SH-SY5Y (cell line): Measurements from ENCODE around the gene ALDH7A1.

ENCODE experiments used
- GATA2 ChIP-seq: IDR thresholded peaks from 2 replicates; pipeline ENCODE4 v1.6.1; 2011; ENCODE audit warnings: mild to moderate bottlenecking, low read depth, low read length
- GATA3 ChIP-seq: IDR thresholded peaks from 2 replicates; pipeline ENCODE4 v1.6.1; 2011; ENCODE audit warnings: low read depth, mild to moderate bottlenecking, low read length, moderate library complexity

DNA sequence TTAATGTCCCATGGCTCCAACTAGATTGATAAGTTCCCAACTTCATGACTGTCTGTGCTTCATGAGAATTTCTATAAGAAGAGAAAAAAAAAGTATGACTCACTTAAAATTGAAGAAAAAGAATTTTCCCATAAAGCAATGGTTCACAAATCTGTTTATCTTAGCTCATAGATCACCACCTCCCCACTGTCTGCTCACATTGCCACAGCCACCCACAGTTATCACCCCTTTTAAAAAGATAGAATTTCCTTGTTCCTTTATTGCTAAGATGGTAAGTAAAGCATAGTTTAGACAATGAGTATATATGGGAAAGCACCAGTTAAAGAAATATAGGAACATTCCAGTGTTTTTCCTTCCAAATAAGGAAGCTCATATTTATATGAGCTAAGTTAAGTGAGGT, 67.1 kb downstream of the ALDH7A1 start:
- no peak for TF ChIP-seq GATA2
- no peak for TF ChIP-seq GATA3
